HCT116 (cell line): ENCODE data around the gene ATP1A4.
A peak's percentile ranks its signal among the peaks of the same experiment; 100 is the strongest.

Source experiments
- CEBPB ChIP-seq: IDR thresholded peaks from 2 replicates; pipeline ENCODE4 v1.6.1; 2012; ENCODE audit warnings: low read depth
- CTCF ChIP-seq, 3 experiments: fragments of 200-600 bp in 1 of 3; sonication (generic) in 1 of 3; IDR thresholded peaks in 2 of 3; conservative IDR thresholded peaks in 1 of 3; 2 replicates each; pipeline ENCODE4 v1.5.1; 2012 to 2017; ENCODE audit warnings: low read depth in 2 of 3, low read length in 2 of 3, antibody characterized with exemption in 1 of 3, borderline replicate concordance in 1 of 3, control low read depth in 1 of 3, mild to moderate bottlenecking in 1 of 3, mixed read lengths in 1 of 3, mixed run types in 1 of 3, moderate library complexity in 1 of 3; ENCODE audit not compliant: insufficient read depth in 1 of 3
- EZH2 ChIP-seq: fragments of 200-600 bp; sonication (generic); IDR thresholded peaks from 2 replicates; pipeline ENCODE4 v1.6.1; 2017; ENCODE audit warnings: antibody characterized with exemption, mixed run types
- EZH2phosphoT487 ChIP-seq: fragments of 200-600 bp; IDR thresholded peaks from 2 replicates; pipeline ENCODE4 v1.6.1; 2018; ENCODE audit warnings: antibody characterized with exemption, borderline replicate concordance
- FOSL1 ChIP-seq: IDR thresholded peaks from 2 replicates; pipeline ENCODE4 v1.6.1; 2012; ENCODE audit warnings: low read depth
- JUND ChIP-seq: IDR thresholded peaks from 2 replicates; pipeline ENCODE4 v1.6.1; 2012
- MAX ChIP-seq: IDR thresholded peaks from 2 replicates; pipeline ENCODE4 v1.6.1; 2012
- POLR2A ChIP-seq: IDR thresholded peaks from 2 replicates; pipeline ENCODE4 v1.7.0; 2011; ENCODE audit warnings: borderline replicate concordance; ENCODE audit not compliant: insufficient read depth, insufficient read length; ENCODE audit errors: extremely low read depth
- POLR2AphosphoS5 ChIP-seq: IDR thresholded peaks from 2 replicates; pipeline ENCODE4 v1.6.1; 2011; ENCODE audit warnings: mild to moderate bottlenecking, low read depth, low read length, moderate library complexity
- RAD21 ChIP-seq: IDR thresholded peaks from 2 replicates; pipeline ENCODE4 v1.6.1; 2012; ENCODE audit warnings: low read depth, mild to moderate bottlenecking
- SP1 ChIP-seq: IDR thresholded peaks from 2 replicates; pipeline ENCODE4 v1.6.1; 2012; ENCODE audit warnings: low read depth
- SRF ChIP-seq: IDR thresholded peaks from 2 replicates; pipeline ENCODE4 v1.6.1; 2012; ENCODE audit warnings: low read depth
- YY1 ChIP-seq: IDR thresholded peaks from 2 replicates; pipeline ENCODE4 v1.6.1; 2011; ENCODE audit warnings: low read length, low read depth, moderate library complexity, mild to moderate bottlenecking; ENCODE audit not compliant: insufficient replicate concordance; ENCODE audit errors: extremely low read depth
- ZBTB33 ChIP-seq: IDR thresholded peaks from 2 replicates; pipeline ENCODE4 v1.6.1; 2011; ENCODE audit warnings: mild to moderate bottlenecking, low read length, moderate library complexity; ENCODE audit not compliant: insufficient replicate concordance; ENCODE audit errors: extremely low read depth

GRCh38 chr1:160219062-160219929, 67.9 kb downstream of the ATP1A4 start:
- TF ChIP-seq CTCF (IDR thresholded peaks at IDR 0.05 in 2 of 3, conservative IDR thresholded peaks at IDR 0.05 in 1 of 3; ENCODE audit: borderline replicate concordance in 1 of 3, insufficient read depth in 1 of 3, low read depth in 2 of 3, low read length in 2 of 3) (peak; percentile 36 to 41 (median 40); a peak in 4 of 6 replicates), MAX (no peak), CEBPB (no peak), POLR2A (no peak), POLR2AphosphoS5 (no peak), RAD21 (peak; percentile 60), SRF (no peak), JUND (no peak), EZH2 (no peak), YY1 (no peak), EZH2phosphoT487 (no peak), SP1 (no peak), FOSL1 (no peak), ZBTB33 (no peak)
